Neural progenitor cell (in vitro differentiated cells): ENCODE measurements around the gene NDUFV1. TPM values are rescaled to one million over a fixed set of nuclear protein-coding genes. Genes with fewer than 3 reads are reported as not detected.
"Not testable (repeated sequence)": the region's sequence is repeated elsewhere in the genome, so short reads cannot be mapped to it uniquely, and the experiment has no call there.

Experiments
- DNase-seq: peaks from one replicate; pipeline ENCODE4 v3.0.0-alpha.2; 2016; ENCODE audit warnings: low spot score
- H2AFZ ChIP-seq: fragments of 200-600 bp; sonication (generic); replicated peaks from 2 replicates; pipeline ENCODE4 v1.6.1; 2016; ENCODE audit warnings: antibody characterized with exemption
- H3F3A ChIP-seq: fragments of 200-600 bp; sonication (generic); 2 replicates; pipeline ENCODE4 v1.6.1; 2016; ENCODE audit warnings: antibody characterized with exemption, low read depth
- H3K27ac ChIP-seq: fragments of 200-600 bp; sonication (generic); 2 replicates; pipeline ENCODE4 v1.5.1; 2016; ENCODE audit warnings: mild to moderate bottlenecking
- H3K27me3 ChIP-seq: fragments of 200-600 bp; sonication (generic); 2 replicates; pipeline ENCODE4 v1.6.1; 2016; ENCODE audit warnings: mild to moderate bottlenecking, moderate library complexity
- H3K36me3 ChIP-seq: fragments of 200-600 bp; sonication (generic); 2 replicates; pipeline ENCODE4 v1.5.1; 2016
- H3K4me1 ChIP-seq: fragments of 200-600 bp; sonication (generic); 2 replicates; pipeline ENCODE4 v1.6.1; 2016; ENCODE audit warnings: mixed run types
- H3K4me2 ChIP-seq: fragments of 200-600 bp; sonication (generic); 2 replicates; pipeline ENCODE4 v1.6.1; 2016
- H3K4me3 ChIP-seq: fragments of 200-600 bp; sonication (generic); 2 replicates; pipeline ENCODE4 v1.5.1; 2016
- H3K79me2 ChIP-seq: fragments of 200-600 bp; sonication (generic); 2 replicates; pipeline ENCODE4 v1.6.1; 2016; ENCODE audit warnings: low read depth
- H3K9ac ChIP-seq: fragments of 200-600 bp; sonication (generic); 2 replicates; pipeline ENCODE4 v1.6.1; 2016
- H3K9me3 ChIP-seq: fragments of 200-600 bp; sonication (generic); 2 replicates; pipeline ENCODE4 v1.5.1; 2016; ENCODE audit warnings: low read depth
- H4K20me1 ChIP-seq: fragments of 200-600 bp; sonication (generic); 2 replicates; pipeline ENCODE4 v1.6.1; 2016; ENCODE audit warnings: low read depth
- H3K27ac Mint-ChIP-seq: 3 replicates; pipeline ENCODE4 v1.8.0; 2021; ENCODE audit warnings: mixed read lengths
- H3K27me3 Mint-ChIP-seq: 2 replicates; pipeline ENCODE4 v1.8.0; 2022; ENCODE audit warnings: low read depth, mild to moderate bottlenecking, inconsistent platforms, moderate library complexity, mixed read lengths; ENCODE audit not compliant: insufficient read depth
- H3K36me3 Mint-ChIP-seq: 3 replicates; pipeline ENCODE4 v1.8.0; 2021; ENCODE audit warnings: mixed read lengths
- H3K4me1 Mint-ChIP-seq: 3 replicates; pipeline ENCODE4 v1.8.0; 2021; ENCODE audit warnings: mixed read lengths
- H3K4me3 Mint-ChIP-seq: 3 replicates; pipeline ENCODE4 v1.8.0; 2021; ENCODE audit warnings: mild to moderate bottlenecking, moderate library complexity, mixed read lengths
- H3K9me3 Mint-ChIP-seq: 3 replicates; pipeline ENCODE4 v1.8.0; 2020; ENCODE audit warnings: mixed read lengths
- CTCF ChIP-seq: fragments of 200-600 bp; sonication (generic); IDR thresholded peaks from 2 replicates; pipeline ENCODE4 v1.5.1; 2017; ENCODE audit warnings: antibody characterized with exemption, mild to moderate bottlenecking
- EZH2 ChIP-seq: fragments of 200-600 bp; sonication (generic); IDR thresholded peaks from 2 replicates; pipeline ENCODE4 v1.6.1; 2017; ENCODE audit warnings: antibody characterized with exemption, mild to moderate bottlenecking, moderate library complexity
- EZH2phosphoT487 ChIP-seq: fragments of 200-600 bp; sonication (generic); IDR thresholded peaks from 2 replicates; pipeline ENCODE4 v1.6.1; 2017; ENCODE audit warnings: antibody characterized with exemption
- total RNA-seq: library from RNA; depleted of rRNA; stranded (reverse); fragments of >200 nt; gene quantifications from 2 replicates; pipeline ENCODE4 v1.2.3, GENCODE V29; 2015; ENCODE audit warnings: low replicate concordance

Gene NDUFV1
- total RNA-seq, 1 donor from 2014 or later: 71.0 TPM

- TF ChIP-seq EZH2 (no peak), EZH2phosphoT487 (no peak)
- no peak overlapping the region for H3K27ac Mint-ChIP-seq
- Histone ChIP-seq H3K4me3 (no peak overlapping the region), H3K9me3 (no peaks in the 10 kb centered on the region), H2AFZ (no peak overlapping the region), H3K4me1 (peaks cover 24% of the 10 kb centered on the region), H3K36me3 (no peaks in the 10 kb centered on the region), H3K79me2 (peaks cover 10% of the 10 kb centered on the region), H3K9ac (no peak overlapping the region), H3K4me2 (no peak overlapping the region), H3K27me3 (no peaks in the 10 kb centered on the region), H4K20me1 (peaks cover 1% of the 10 kb centered on the region), H3F3A (peaks cover 13% of the 10 kb centered on the region), H3K27ac (no peak overlapping the region)
- peaks cover 26% of the 10 kb centered on the region for H3K4me1 Mint-ChIP-seq
- peaks cover 4% of the 10 kb centered on the region for H3K9me3 Mint-ChIP-seq
- no peak overlapping the region for H3K4me3 Mint-ChIP-seq
- H3K36me3 Mint-ChIP-seq: peaks cover 12% of the 10 kb centered on the region
- DNase-seq: no peak
- H3K27me3 Mint-ChIP-seq: peaks cover 21% of the 10 kb centered on the region
These were observed 9.1 kb downstream of the NDUFV1 start for GRCh38 chr11:67615728-67616430.

- no peak overlapping the region for H3K4me2 ChIP-seq
- peaks cover 24% of the 10 kb centered on the region for H3K4me1 ChIP-seq
- peaks cover 18% of the 10 kb centered on the region for H3K79me2 ChIP-seq
- no peak overlapping the region for H3K4me3 ChIP-seq
- Mint-ChIP-seq H3K36me3 (peaks cover 12% of the 10 kb centered on the region), H3K9me3 (peaks cover 4% of the 10 kb centered on the region), H3K4me1 (peaks cover 32% of the 10 kb centered on the region), H3K27ac (no peak overlapping the region), H3K4me3 (no peak overlapping the region), H3K27me3 (peaks cover 22% of the 10 kb centered on the region)
- H3F3A ChIP-seq: peaks cover 21% of the 10 kb centered on the region
- no peaks in the 10 kb centered on the region for H3K9me3 ChIP-seq
- H2AFZ ChIP-seq: no peak overlapping the region
- TF ChIP-seq CTCF (no peak), EZH2phosphoT487 (no peak), EZH2 (no peak)
- H3K27ac ChIP-seq: no peak overlapping the region
- H3K27me3 ChIP-seq: no peaks in the 10 kb centered on the region
- DNase-seq: no peak
- peaks cover 9% of the 10 kb centered on the region for H4K20me1 ChIP-seq
- no peaks in the 10 kb centered on the region for H3K36me3 ChIP-seq
- no peak overlapping the region for H3K9ac ChIP-seq
These were observed 9.9 kb downstream of the NDUFV1 start for GRCh38 chr11:67616431-67617242.

- Histone ChIP-seq H3K27me3 (no peaks in the 10 kb centered on the region), H3K9ac (no peak overlapping the region), H3K79me2 (peaks cover 24% of the 10 kb centered on the region), H3K9me3 (no peaks in the 10 kb centered on the region), H4K20me1 (peaks cover 15% of the 10 kb centered on the region), H3K27ac (no peak overlapping the region), H3K4me1 (peaks cover 24% of the 10 kb centered on the region), H3K4me3 (no peak overlapping the region), H3K4me2 (no peak overlapping the region), H2AFZ (no peak overlapping the region), H3K36me3 (no peaks in the 10 kb centered on the region), H3F3A (peaks cover 26% of the 10 kb centered on the region)
- H3K36me3 Mint-ChIP-seq: peaks cover 12% of the 10 kb centered on the region
- no peak for TF ChIP-seq EZH2phosphoT487
- no peak for TF ChIP-seq CTCF
- TF ChIP-seq EZH2: no peak
- no peak overlapping the region for H3K27ac Mint-ChIP-seq
- peaks cover 40% of the 10 kb centered on the region for H3K4me1 Mint-ChIP-seq
- no peak for DNase-seq
- peak overlapping the region; percentile 48 for H3K4me3 Mint-ChIP-seq
- H3K27me3 Mint-ChIP-seq: peaks cover 25% of the 10 kb centered on the region
- H3K9me3 Mint-ChIP-seq: peaks cover 4% of the 10 kb centered on the region
These were observed 10.7 kb downstream of the NDUFV1 start for GRCh38 chr11:67617243-67617953.

GRCh38 chr11:67618901-67619659, 12.3 kb downstream of the NDUFV1 start:
- Mint-ChIP-seq H3K4me3 (peak overlapping the region; percentile 92), H3K27ac (peak overlapping the region; percentile 52), H3K27me3 (peaks cover 25% of the 10 kb centered on the region), H3K4me1 (peaks cover 43% of the 10 kb centered on the region)
- H3K9me3 Mint-ChIP-seq, DNase-seq, H3K36me3 Mint-ChIP-seq, H3K9me3 ChIP-seq, H3K4me2 ChIP-seq, H3K27ac ChIP-seq, H3K27me3 ChIP-seq, H3K36me3 ChIP-seq, H3K9ac ChIP-seq, H2AFZ ChIP-seq: not testable (repeated sequence)
- Histone ChIP-seq H3K4me1 (peaks cover 19% of the 10 kb centered on the region), H3K79me2 (peaks cover 31% of the 10 kb centered on the region), H3K4me3 (peak overlapping the region; percentile 76), H4K20me1 (peaks cover 25% of the 10 kb centered on the region), H3F3A (peaks cover 35% of the 10 kb centered on the region)

- not testable (repeated sequence) for H3K9me3 Mint-ChIP-seq, H3K9me3 ChIP-seq, H3K36me3 ChIP-seq, H2AFZ ChIP-seq, H3K27ac ChIP-seq, H3K27me3 ChIP-seq
- peak overlapping the region; percentile 92 for H3K4me3 Mint-ChIP-seq
- peaks cover 13% of the 10 kb centered on the region for H3K36me3 Mint-ChIP-seq
- H3K4me3 ChIP-seq: peak overlapping the region; percentile 76
- peaks cover 31% of the 10 kb centered on the region for H3K79me2 ChIP-seq
- H3K27ac Mint-ChIP-seq: peak overlapping the region; percentile 61
- H3K4me1 Mint-ChIP-seq: peaks cover 37% of the 10 kb centered on the region
- peak; percentile 74 for DNase-seq
- H4K20me1 ChIP-seq: peaks cover 25% of the 10 kb centered on the region
- peak overlapping the region; percentile 79 for H3K4me2 ChIP-seq
- peak overlapping the region; percentile 17 for H3K9ac ChIP-seq
- peaks cover 16% of the 10 kb centered on the region for H3K4me1 ChIP-seq
- H3F3A ChIP-seq: peaks cover 38% of the 10 kb centered on the region
- peaks cover 28% of the 10 kb centered on the region for H3K27me3 Mint-ChIP-seq
These were observed 13.2 kb downstream of the NDUFV1 start for GRCh38 chr11:67619683-67620618.
